Adrenal gland (tissue), 12 donors: ENCODE results near the gene PAPLN. TPM values are rescaled to one million over a fixed set of nuclear protein-coding genes. Genes with fewer than 3 reads are reported as not detected.

Source experiments
- DNase-seq, 7 donors: peaks; one replicate each; pipeline ENCODE4 v3.0.0-alpha.2; 2019 to 2020
- H3K27ac ChIP-seq, 5 donors: fragments of 200-600 bp; sonication (generic) in 4 of 5; 1 replicate in 3 of 5; 2 replicates in 2 of 5; pipeline versions ENCODE4 v1.5.1 to v1.8.0; 2016 to 2020; ENCODE audit warnings: mild to moderate bottlenecking in 1 of 5
- H3K27me3 ChIP-seq: fragments of 200-600 bp; 2 replicates; pipeline ENCODE4 v1.8.0; 2021
- H3K36me3 ChIP-seq, 2 donors: fragments of 200-600 bp; replicated peaks in 1 of 2; 1 replicate in 1 of 2; 2 replicates in 1 of 2; pipeline versions ENCODE4 v1.5.1 to v1.8.0; 2018 to 2022
- H3K4me1 ChIP-seq, 2 donors: fragments of 200-600 bp; replicated peaks in 1 of 2; 1 replicate in 1 of 2; 2 replicates in 1 of 2; pipeline versions ENCODE4 v1.5.1 to v1.8.0; 2018 to 2021
- H3K4me3 ChIP-seq, 4 donors: fragments of 200-600 bp; sonication (generic) in 3 of 4; one replicate each; pipeline ENCODE4 v1.5.1; 2016 to 2018
- H3K9me3 ChIP-seq, 3 donors: fragments of 200-600 bp; sonication (generic) in 1 of 3; replicated peaks in 1 of 3; 1 replicate in 2 of 3; 2 replicates in 1 of 3; pipeline versions ENCODE4 v1.5.1 to v1.8.0; 2016 to 2021
- CTCF ChIP-seq, 6 experiments: fragments of 450-650 bp in 4 of 6; fragments of 200-600 bp in 2 of 6; sonication (generic) in 1 of 6; IDR thresholded peaks; 1 replicate in 5 of 6; 2 replicates in 1 of 6; pipeline versions ENCODE4 v1.5.1 to v1.8.0; 2016 to 2021; ENCODE audit warnings: antibody characterized with exemption in 6 of 6, mild to moderate bottlenecking in 2 of 6, moderate library complexity in 1 of 6
- POLR2A ChIP-seq, 2 donors: fragments of 450-650 bp; IDR thresholded peaks; one replicate each; pipeline ENCODE4 v1.6.1; 2017; ENCODE audit warnings: antibody characterized with exemption in 2 of 2, mild to moderate bottlenecking in 2 of 2, moderate library complexity in 1 of 2
- WGBS, 4 donors: extraction: QIAGEN DNeasy Blood & Tissue Kit in 2 of 4; methylation state at CpG; one replicate each; pipeline versions ENCODE4 v1.1.5 to v1.1.7; 2013 to 2017; 5-methylcytosine and 5-hydroxymethylcytosine counted together
- intact Hi-C, 2 donors: fragments of 100-400 bp; cut with DNase I; formaldehyde crosslinking; loops; one replicate each; pipeline versions ENCODE4 v1.14.1 to v1.15.0; 2022 to 2023
- polyA plus RNA-seq, 3 donors: library from polyadenylated mRNA; stranded (reverse); fragments of 200-250 nt in 2 of 3; fragments of 350-450 nt in 1 of 3; fragmentation: Illumina TruSeq in 1 of 3; extraction: RNeasy Lipid Tissue Mini Kit (QIAGEN cat#74804) in 1 of 3; gene quantifications; one replicate each; pipeline ENCODE4 v1.2.3, GENCODE V29; 2013 to 2014
- total RNA-seq, 9 donors: library from RNA; depleted of rRNA in 4 of 9; stranded (reverse); fragments of >200 nt in 4 of 9; fragments of 120-200 nt in 1 of 9; fragmentation: NEBNext Ultra II Directional in 1 of 9; extraction: Animal tissue kit (Norgen Biotek cat#: 25700) in 1 of 9; gene quantifications; one replicate each; pipeline versions ENCODE4 v1.1.0 to v1.2.4, GENCODE V29; 2013 to 2023
- donor health status: healthy with polysubstance abuse.
- donor health status: Bipolar disorder and iron deficiency.
- donor health status: DM: yes; HTN: yes; CAD: no.
- donor health status: DM: no; HTN: no; CAD: no.
- donor health status: DM: no; HTN: no; CAD: no.
- donor health status: DM: yes; HTN: yes; CAD: no.

Gene PAPLN
- total and polyA plus RNA-seq, 12 donors: 4.2 to 33.6 (median 12.5) TPM

- H3K36me3 ChIP-seq: no peaks in the 10 kb centered on the region
- H3K27ac ChIP-seq: no peak overlapping the region
- H3K4me1 ChIP-seq: peaks cover 0 to 3% of the 10 kb centered on the region in 2 donors
- H3K27me3 ChIP-seq: no peaks in the 10 kb centered on the region
- intact Hi-C loops: no loop called here
- TF ChIP-seq CTCF (IDR thresholded peaks at IDR 0.05) (no peak), POLR2A (IDR thresholded peaks at IDR 0.05) (no peak)
- H3K4me3 ChIP-seq: peak overlapping the region in 1 of 4 donors; percentile 59
- 67 to 72% (median 69%) methylated on average over 18 of the region's 18 CpGs for WGBS, 4 donors
- no peaks in the 10 kb centered on the region for H3K9me3 ChIP-seq
- DNase-seq: no peak
These were observed 9.3 kb downstream of the PAPLN start for GRCh38 chr14:73246387-73247150.

- intact Hi-C loops: no loop called here
- 70 to 79% (median 75%) methylated on average over 7 to 9 of the region's 9 CpGs for WGBS, 4 donors
- DNase-seq: no peak
- Histone ChIP-seq H3K27me3 (no peaks in the 10 kb centered on the region), H3K4me3 (no peak overlapping the region), H3K36me3 (no peaks in the 10 kb centered on the region), H3K27ac (no peak overlapping the region), H3K9me3 (no peaks in the 10 kb centered on the region), H3K4me1 (peaks cover 0 to 3% of the 10 kb centered on the region in 2 donors)
- TF ChIP-seq CTCF (IDR thresholded peaks at IDR 0.05): no peak
- no peak for TF ChIP-seq POLR2A (IDR thresholded peaks at IDR 0.05)
These were observed 11.0 kb downstream of the PAPLN start for GRCh38 chr14:73248108-73248868.

- Histone ChIP-seq H3K4me1 (peaks cover 0 to 3% of the 10 kb centered on the region in 2 donors), H3K27ac (no peak overlapping the region), H3K9me3 (no peaks in the 10 kb centered on the region), H3K36me3 (no peaks in the 10 kb centered on the region), H3K27me3 (no peaks in the 10 kb centered on the region), H3K4me3 (no peak overlapping the region)
- 96 to 100% (median 100%) methylated on average over 1 of the region's 1 CpG for WGBS, 4 donors
- TF ChIP-seq POLR2A (IDR thresholded peaks at IDR 0.05) (no peak), CTCF (IDR thresholded peaks at IDR 0.05) (no peak)
- intact Hi-C loops: no loop called here
- no peak for DNase-seq
These were observed 11.8 kb downstream of the PAPLN start for GRCh38 chr14:73249108-73249507.

GRCh38 chr14:73249564-73250316 lies 12.4 kb downstream of the PAPLN start:
- no peaks in the 10 kb centered on the region for H3K36me3 ChIP-seq
- intact Hi-C loops: no loop called here
- H3K4me3 ChIP-seq: no peak overlapping the region
- no peak for DNase-seq
- TF ChIP-seq CTCF (IDR thresholded peaks at IDR 0.05) (no peak), POLR2A (IDR thresholded peaks at IDR 0.05) (no peak)
- 86 to 88% (median 88%) methylated on average over 8 to 13 of the region's 13 CpGs for WGBS, 4 donors
- H3K27ac ChIP-seq: no peak overlapping the region
- H3K27me3 ChIP-seq: no peaks in the 10 kb centered on the region
- peaks cover 0 to 3% of the 10 kb centered on the region in 2 donors for H3K4me1 ChIP-seq
- no peaks in the 10 kb centered on the region for H3K9me3 ChIP-seq
